Prostate gland (tissue), 2 donors: Measurements from ENCODE around the gene LRRIQ1.

ENCODE experiments used
- POLR2A ChIP-seq: fragments of 450-650 bp; IDR thresholded peaks from one replicate; pipeline ENCODE4 v1.6.1; 2016; ENCODE audit warnings: antibody characterized with exemption, mild to moderate bottlenecking
- POLR2AphosphoS5 ChIP-seq: sonication (generic); formaldehyde crosslinking; IDR thresholded peaks from one replicate; pipeline ENCODE4 v1.6.1; 2017; ENCODE audit warnings: antibody characterized with exemption
- TF ChIP-seq, protein P1 (sequence below), 4 experiments: fragments of 200-600 bp in 2 of 4; fragments of 450-650 bp in 2 of 4; sonication (generic) in 2 of 4; IDR thresholded peaks; 1 replicate in 3 of 4; 2 replicates in 1 of 4; pipeline ENCODE4 v1.5.1; 2016 to 2019; ENCODE audit warnings: antibody characterized with exemption in 4 of 4, mild to moderate bottlenecking in 2 of 4, moderate library complexity in 2 of 4

DNA sequence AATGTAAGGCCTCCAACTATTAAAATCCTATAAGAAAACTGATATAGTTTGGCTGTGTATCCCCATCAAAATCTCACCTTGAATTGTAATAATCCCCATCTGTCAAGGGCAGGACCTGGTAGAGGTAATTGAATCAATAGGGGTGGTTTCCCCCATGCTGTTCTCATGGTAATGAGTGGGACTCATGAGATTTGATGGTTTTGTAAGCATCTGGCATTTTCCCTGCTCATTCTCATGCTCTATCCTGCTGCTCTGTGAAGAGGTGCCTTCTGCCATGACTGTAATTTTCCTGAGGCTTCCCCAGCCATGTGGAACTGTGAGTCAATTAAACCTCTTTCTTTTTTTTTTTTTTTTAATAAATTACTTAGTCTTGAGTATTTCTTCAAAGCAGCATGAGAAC is 31.9 kb upstream of the LRRIQ1 start:
- TF ChIP-seq, protein P1, sequence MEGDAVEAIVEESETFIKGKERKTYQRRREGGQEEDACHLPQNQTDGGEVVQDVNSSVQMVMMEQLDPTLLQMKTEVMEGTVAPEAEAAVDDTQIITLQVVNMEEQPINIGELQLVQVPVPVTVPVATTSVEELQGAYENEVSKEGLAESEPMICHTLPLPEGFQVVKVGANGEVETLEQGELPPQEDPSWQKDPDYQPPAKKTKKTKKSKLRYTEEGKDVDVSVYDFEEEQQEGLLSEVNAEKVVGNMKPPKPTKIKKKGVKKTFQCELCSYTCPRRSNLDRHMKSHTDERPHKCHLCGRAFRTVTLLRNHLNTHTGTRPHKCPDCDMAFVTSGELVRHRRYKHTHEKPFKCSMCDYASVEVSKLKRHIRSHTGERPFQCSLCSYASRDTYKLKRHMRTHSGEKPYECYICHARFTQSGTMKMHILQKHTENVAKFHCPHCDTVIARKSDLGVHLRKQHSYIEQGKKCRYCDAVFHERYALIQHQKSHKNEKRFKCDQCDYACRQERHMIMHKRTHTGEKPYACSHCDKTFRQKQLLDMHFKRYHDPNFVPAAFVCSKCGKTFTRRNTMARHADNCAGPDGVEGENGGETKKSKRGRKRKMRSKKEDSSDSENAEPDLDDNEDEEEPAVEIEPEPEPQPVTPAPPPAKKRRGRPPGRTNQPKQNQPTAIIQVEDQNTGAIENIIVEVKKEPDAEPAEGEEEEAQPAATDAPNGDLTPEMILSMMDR (IDR thresholded peaks at IDR 0.05) = no peak
- no peak for TF ChIP-seq POLR2A
- no peak for TF ChIP-seq POLR2AphosphoS5
